GM23248 (cell line): ENCODE results near the gene SIVA1. TPM values are rescaled to one million over a fixed set of nuclear protein-coding genes. Genes with fewer than 3 reads are reported as not detected.

Experiments
- DNase-seq: peaks from one replicate; pipeline ENCODE4 v3.0.0-alpha.2; 2015
- H2AFZ ChIP-seq: fragments of 200-600 bp; sonication (generic); 2 replicates; pipeline ENCODE4 v1.6.1; 2016; ENCODE audit warnings: antibody characterized with exemption
- H3F3A ChIP-seq: fragments of 200-600 bp; sonication (generic); 2 replicates; pipeline ENCODE4 v1.6.1; 2016; ENCODE audit warnings: mild to moderate bottlenecking, antibody characterized with exemption, mixed run types; ENCODE audit not compliant: insufficient read depth
- H3K27ac ChIP-seq: fragments of 200-600 bp; sonication (generic); 2 replicates; pipeline ENCODE4 v1.5.1; 2016; ENCODE audit warnings: mild to moderate bottlenecking
- H3K27me3 ChIP-seq: fragments of 200-600 bp; sonication (generic); replicated peaks from 2 replicates; pipeline ENCODE4 v1.6.1; 2016; ENCODE audit warnings: mild to moderate bottlenecking; ENCODE audit not compliant: insufficient read depth
- H3K36me3 ChIP-seq: fragments of 200-600 bp; sonication (generic); 2 replicates; pipeline ENCODE4 v1.6.1; 2016; ENCODE audit warnings: low read depth, mild to moderate bottlenecking
- H3K4me1 ChIP-seq: fragments of 200-600 bp; sonication (generic); 2 replicates; pipeline ENCODE4 v1.6.1; 2016; ENCODE audit warnings: mild to moderate bottlenecking; ENCODE audit not compliant: insufficient read depth
- H3K4me2 ChIP-seq: fragments of 200-600 bp; sonication (generic); one replicate; pipeline ENCODE4 v1.6.1; 2016; ENCODE audit warnings: mild to moderate bottlenecking; ENCODE audit not compliant: unreplicated experiment
- H3K4me3 ChIP-seq: fragments of 200-600 bp; sonication (generic); 2 replicates; pipeline ENCODE4 v1.5.1; 2016; ENCODE audit warnings: mild to moderate bottlenecking
- H3K79me2 ChIP-seq: fragments of 200-600 bp; sonication (generic); 2 replicates; pipeline ENCODE4 v1.6.1; 2016; ENCODE audit warnings: mild to moderate bottlenecking; ENCODE audit not compliant: insufficient read depth
- H3K9ac ChIP-seq: fragments of 200-600 bp; sonication (generic); 2 replicates; pipeline ENCODE4 v1.6.1; 2016; ENCODE audit warnings: mild to moderate bottlenecking
- H3K9me2 ChIP-seq: fragments of 200-600 bp; sonication (generic); 2 replicates; pipeline ENCODE4 v1.6.1; 2016; ENCODE audit warnings: mixed run types, mild to moderate bottlenecking, moderate library complexity; ENCODE audit not compliant: insufficient read depth
- H3K9me3 ChIP-seq: fragments of 200-600 bp; sonication (generic); one replicate; pipeline ENCODE4 v1.6.1; 2017; ENCODE audit warnings: low read depth
- H4K20me1 ChIP-seq: fragments of 200-600 bp; sonication (generic); 2 replicates; pipeline ENCODE4 v1.6.0; 2016; ENCODE audit not compliant: insufficient read depth
- EZH2 ChIP-seq: fragments of 200-600 bp; sonication (generic); IDR thresholded peaks from 2 replicates; pipeline ENCODE4 v1.6.1; 2018; ENCODE audit warnings: antibody characterized with exemption, mild to moderate bottlenecking; ENCODE audit not compliant: insufficient read depth, poor library complexity, severe bottlenecking
- EZH2phosphoT487 ChIP-seq: fragments of 200-600 bp; sonication (generic); IDR thresholded peaks from 2 replicates; pipeline ENCODE4 v1.6.1; 2018; ENCODE audit warnings: antibody characterized with exemption, moderate library complexity, mild to moderate bottlenecking, low read depth; ENCODE audit not compliant: insufficient read depth
- WGBS, 2 experiments: methylation state at CpG; one replicate each; pipeline ENCODE4 v1.1.6; 2015 to 2017; ENCODE audit warnings: low lambda C conversion rate in 2 of 2, low coverage in 1 of 2; ENCODE audit errors: missing lambda C conversion rate in 2 of 2; 5-methylcytosine and 5-hydroxymethylcytosine counted together
- in situ Hi-C: fragments of 300-500 bp; cut with MboI; formaldehyde crosslinking; loops from 2 replicates; pipeline ENCODE4 v1.15.0; 2020
- polyA plus RNA-seq: library from polyadenylated mRNA; unstranded; fragments of >200 nt; fragmentation: Nextera tagmentation; extraction: Ambion mirVana; gene quantifications from 2 replicates; pipeline ENCODE4 v1.2.1, GENCODE V29; 2016
- total RNA-seq: library from RNA; depleted of rRNA; stranded (reverse); fragments of >200 nt; shearing (Covaris generic); gene quantifications from 2 replicates; pipeline ENCODE4 v1.2.3, GENCODE V29; 2014

The SIVA1 gene
- total and polyA plus RNA-seq, 2 experiments from 2014 or later: 132 to 174 TPM

- H3K9me2 ChIP-seq: no peaks in the 10 kb centered on the region
- H2AFZ ChIP-seq: peak overlapping the region; percentile 87
- DNase-seq: no peak
- H3K27ac ChIP-seq: peak overlapping the region; percentile 39
- WGBS, 2 experiments: 1 to 2% methylated on average over 18 to 21 of the region's 21 CpGs
- H4K20me1 ChIP-seq: no peaks in the 10 kb centered on the region
- in situ Hi-C loops: no loop called here
- H3K9me3 ChIP-seq: no peaks in the 10 kb centered on the region
- no peak for TF ChIP-seq EZH2phosphoT487
- TF ChIP-seq EZH2: no peak
- peak overlapping the region; percentile 90 for H3K4me3 ChIP-seq
- H3F3A ChIP-seq: peaks cover 23% of the 10 kb centered on the region
- H3K36me3 ChIP-seq: peaks cover 5% of the 10 kb centered on the region; the same call in 1 of the 2 replicates
- H3K4me2 ChIP-seq: peak overlapping the region; percentile 72
- H3K27me3 ChIP-seq: no peaks in the 10 kb centered on the region
- H3K9ac ChIP-seq: peak overlapping the region; percentile 68
- H3K79me2 ChIP-seq: peaks cover 44% of the 10 kb centered on the region
- peaks cover 22% of the 10 kb centered on the region for H3K4me1 ChIP-seq
Observed at GRCh38 chr14:104752423-104752734, 568 bp upstream of the SIVA1 start.

DNA sequence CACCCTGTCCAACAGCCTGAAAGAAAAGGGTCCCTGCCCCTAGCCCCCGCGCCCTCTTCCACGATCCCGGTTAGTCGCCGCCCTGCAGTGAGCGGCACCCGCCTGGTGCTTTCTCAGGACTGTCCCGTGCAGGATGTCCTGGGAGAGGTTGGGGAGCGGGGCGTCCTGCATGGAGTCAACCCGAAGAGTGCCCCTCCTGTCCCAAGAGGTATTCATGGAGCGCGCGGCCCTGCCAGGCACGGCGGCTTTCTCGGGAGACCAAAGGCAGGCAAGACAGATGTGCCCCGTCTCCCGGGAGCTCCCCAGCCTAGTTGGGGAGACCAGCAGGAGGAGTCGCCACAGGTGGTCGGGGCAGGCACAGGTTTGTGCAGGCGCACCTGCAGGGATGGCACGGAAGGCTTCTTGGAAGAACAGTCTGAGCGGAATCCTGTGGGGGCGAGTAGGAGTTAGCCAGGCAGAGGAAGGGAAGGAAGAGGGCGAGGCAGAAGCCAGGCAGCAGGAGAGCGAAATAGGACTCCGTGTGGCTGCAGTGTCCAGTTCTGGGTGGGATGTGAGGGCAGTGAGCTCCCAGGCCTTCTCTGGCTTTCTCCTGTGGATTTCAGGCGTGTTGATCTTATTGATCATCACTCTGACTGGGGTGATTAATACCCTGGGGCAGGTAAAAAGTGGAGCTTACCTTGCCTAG lies 723 bp downstream of the SIVA1 start:
- Histone ChIP-seq H4K20me1 (no peaks in the 10 kb centered on the region), H3K79me2 (peaks cover 57% of the 10 kb centered on the region), H3K4me1 (peaks cover 21% of the 10 kb centered on the region), H2AFZ (no peak overlapping the region), H3K9ac (peak overlapping the region; percentile 97), H3K27ac (peak overlapping the region; percentile 74; the same call in 1 of the 2 replicates), H3K4me3 (peak overlapping the region; percentile 90), H3K9me3 (no peaks in the 10 kb centered on the region), H3F3A (peaks cover 19% of the 10 kb centered on the region), H3K4me2 (peak overlapping the region; percentile 87), H3K36me3 (peaks cover 5% of the 10 kb centered on the region; the same call in 1 of the 2 replicates), H3K27me3 (no peaks in the 10 kb centered on the region), H3K9me2 (no peaks in the 10 kb centered on the region)
- 1 to 5% methylated on average over 20 to 30 of the region's 30 CpGs for WGBS, 2 experiments
- in situ Hi-C loops: no loop called here
- peak; percentile 57 for DNase-seq
- no peak for TF ChIP-seq EZH2
- no peak for TF ChIP-seq EZH2phosphoT487

DNA sequence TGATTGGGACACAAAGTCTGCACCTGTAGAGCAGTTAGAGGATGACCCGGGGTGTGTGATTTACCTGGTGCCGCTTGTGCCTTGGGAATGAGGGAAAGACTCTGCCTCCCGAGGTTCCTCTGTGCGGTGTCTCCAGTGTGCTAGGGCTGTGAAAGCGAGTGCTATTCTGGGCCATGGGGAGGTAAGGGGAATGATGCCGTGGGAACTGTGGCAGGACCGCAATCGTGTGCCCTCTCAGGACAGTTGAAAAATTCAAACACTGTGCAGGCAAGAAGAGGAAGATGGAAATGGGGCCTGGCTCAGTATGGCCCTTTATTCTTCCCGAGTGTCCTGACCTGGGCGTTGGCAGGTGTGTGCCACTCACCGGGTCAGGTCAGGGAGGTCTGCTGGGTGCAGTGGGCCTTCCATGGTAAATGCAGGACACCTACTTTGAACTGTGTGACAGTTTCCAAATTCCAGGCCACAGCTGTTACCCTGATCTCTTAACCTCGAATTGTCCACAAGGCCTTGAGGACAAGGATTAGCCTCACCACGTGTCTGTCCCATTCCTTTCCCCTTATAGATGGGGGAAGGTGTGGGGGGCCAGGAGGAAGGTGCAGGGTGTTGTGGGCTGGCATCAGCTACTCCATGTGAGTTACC lies 1.4 kb downstream of the SIVA1 start:
- peaks cover 64% of the 10 kb centered on the region for H3K79me2 ChIP-seq
- H3K27me3 ChIP-seq: no peaks in the 10 kb centered on the region
- 48 to 55% methylated on average over 13 of the region's 13 CpGs for WGBS, 2 experiments
- H3K27ac ChIP-seq: peak overlapping the region; percentile 74; the same call in 1 of the 2 replicates
- in situ Hi-C loops: no loop called here
- H4K20me1 ChIP-seq: no peaks in the 10 kb centered on the region
- peaks cover 14% of the 10 kb centered on the region for H3K4me1 ChIP-seq
- peaks cover 5% of the 10 kb centered on the region; the same call in 1 of the 2 replicates for H3K36me3 ChIP-seq
- H3F3A ChIP-seq: peaks cover 16% of the 10 kb centered on the region
- H3K4me3 ChIP-seq: peak overlapping the region; percentile 90
- peak overlapping the region; percentile 97 for H3K9ac ChIP-seq
- no peaks in the 10 kb centered on the region for H3K9me3 ChIP-seq
- no peak overlapping the region for H2AFZ ChIP-seq
- peak overlapping the region; percentile 87 for H3K4me2 ChIP-seq
- TF ChIP-seq EZH2: no peak
- TF ChIP-seq EZH2phosphoT487: no peak
- no peaks in the 10 kb centered on the region for H3K9me2 ChIP-seq
- DNase-seq: no peak

DNA sequence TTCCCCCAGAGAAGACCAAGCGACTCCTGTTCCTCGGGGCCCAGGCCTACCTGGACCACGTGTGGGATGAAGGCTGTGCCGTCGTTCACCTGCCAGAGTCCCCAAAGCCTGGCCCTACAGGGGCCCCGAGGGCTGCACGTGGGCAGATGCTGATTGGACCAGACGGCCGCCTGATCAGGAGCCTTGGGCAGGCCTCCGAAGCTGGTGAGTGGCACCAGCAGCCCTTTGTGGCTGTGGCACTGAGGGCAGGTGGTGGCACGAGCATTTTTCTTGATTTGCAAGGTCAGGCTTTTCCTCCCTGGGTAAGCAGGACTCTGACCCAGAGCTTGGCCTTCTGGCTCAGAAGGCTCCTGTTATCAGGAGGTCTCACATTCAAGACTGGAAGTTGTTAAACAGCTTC lies 2.7 kb downstream of the SIVA1 start:
- H3K36me3 ChIP-seq: peaks cover 5% of the 10 kb centered on the region; the same call in 1 of the 2 replicates
- H3F3A ChIP-seq: peaks cover 5% of the 10 kb centered on the region
- H3K9ac ChIP-seq: peak overlapping the region; percentile 97; the same call in 1 of the 2 replicates
- no peak for DNase-seq
- H2AFZ ChIP-seq: no peak overlapping the region
- no peak overlapping the region for H3K4me3 ChIP-seq
- no peaks in the 10 kb centered on the region for H3K27me3 ChIP-seq
- TF ChIP-seq EZH2 (no peak), EZH2phosphoT487 (no peak)
- H3K9me2 ChIP-seq: no peaks in the 10 kb centered on the region
- no peaks in the 10 kb centered on the region for H4K20me1 ChIP-seq
- no peak overlapping the region for H3K27ac ChIP-seq
- 68 to 74% methylated on average over 11 of the region's 11 CpGs for WGBS, 2 experiments
- peaks cover 1% of the 10 kb centered on the region for H3K4me1 ChIP-seq
- H3K79me2 ChIP-seq: peaks cover 64% of the 10 kb centered on the region
- no peaks in the 10 kb centered on the region for H3K9me3 ChIP-seq
- H3K4me2 ChIP-seq: no peak overlapping the region
- in situ Hi-C loops: no loop called here
